ENCODE data around the gene LRRC42. TPM values are rescaled to one million over a fixed set of nuclear protein-coding genes. Genes with fewer than 3 reads are reported as not detected.

Gene LRRC42
- total RNA-seq, 1 donor from 2014 or later, result 18.1 TPM

- TF ChIP-seq CTCF (IDR thresholded peaks at IDR 0.05), result no peak
- H3K36me3 ChIP-seq, result no peaks in the 10 kb centered on the region
- peak; percentile 47 for ATAC-seq
Measured at GRCh38 chr1:53979712-53980450, 33.7 kb downstream of the LRRC42 start.

GRCh38 chr1:53981220-53981619 is 35.1 kb downstream of the LRRC42 start:
- H3K9me3 ChIP-seq, result no peaks in the 10 kb centered on the region
- no peak overlapping the region for H3K27ac ChIP-seq
- intact Hi-C loops (cut with DNase I), result no loop called here
- TF ChIP-seq CTCF (IDR thresholded peaks at IDR 0.05), result no peak
- DNase-seq (no peak), ATAC-seq (no peak)
- no peak overlapping the region for H3K4me3 ChIP-seq
- no peaks in the 10 kb centered on the region for H3K36me3 ChIP-seq
- H3K4me1 ChIP-seq, result peaks cover 9% of the 10 kb centered on the region
- H3K27me3 ChIP-seq, result no peaks in the 10 kb centered on the region

More at GRCh38 chr1:53979712-53980450, 33.7 kb downstream of the LRRC42 start:
- Histone ChIP-seq H3K4me1 (peaks cover 9% of the 10 kb centered on the region), H3K27ac (no peak overlapping the region), H3K9me3 (no peaks in the 10 kb centered on the region), H3K27me3 (no peaks in the 10 kb centered on the region), H3K4me3 (no peak overlapping the region)
- intact Hi-C loops (cut with DNase I), result no loop called here
- DNase-seq, result no peak

GRCh38 chr1:53982034-53982762 is 36.0 kb downstream of the LRRC42 start:
- no peaks in the 10 kb centered on the region for H3K36me3 ChIP-seq
- ATAC-seq (peak; percentile 85), DNase-seq (no peak)
- peak overlapping the region; percentile 51 for H3K4me3 ChIP-seq
- intact Hi-C loops (cut with DNase I), result no loop called here
- TF ChIP-seq CTCF (IDR thresholded peaks at IDR 0.05), result no peak
- peaks cover 9% of the 10 kb centered on the region for H3K4me1 ChIP-seq
- peak overlapping the region; percentile 67 for H3K27ac ChIP-seq
- H3K9me3 ChIP-seq, result no peaks in the 10 kb centered on the region
- no peaks in the 10 kb centered on the region for H3K27me3 ChIP-seq

GRCh38 chr1:53982763-53983104 is 36.6 kb downstream of the LRRC42 start:
- H3K27ac ChIP-seq, result no peak overlapping the region
- no peaks in the 10 kb centered on the region for H3K27me3 ChIP-seq
- no peak for ATAC-seq
- peak overlapping the region; percentile 51 for H3K4me3 ChIP-seq
- no peak for TF ChIP-seq CTCF (IDR thresholded peaks at IDR 0.05)
- intact Hi-C loops (cut with DNase I), result no loop called here
- DNase-seq, result no peak
- no peaks in the 10 kb centered on the region for H3K9me3 ChIP-seq
- H3K4me1 ChIP-seq, result peaks cover 9% of the 10 kb centered on the region
- no peaks in the 10 kb centered on the region for H3K36me3 ChIP-seq

- Histone ChIP-seq H3K27ac (no peak overlapping the region), H3K9me3 (no peaks in the 10 kb centered on the region), H3K27me3 (no peaks in the 10 kb centered on the region), H3K4me3 (no peak overlapping the region), H3K4me1 (peaks cover 9% of the 10 kb centered on the region), H3K36me3 (no peaks in the 10 kb centered on the region)
- TF ChIP-seq CTCF (IDR thresholded peaks at IDR 0.05), result no peak
- ATAC-seq, result no peak
- no peak for DNase-seq
- intact Hi-C loops (cut with DNase I), result no loop called here
Measured at GRCh38 chr1:53984726-53985125, 38.6 kb downstream of the LRRC42 start.
